Esophagus muscularis mucosa (tissue), 4 donors: ENCODE data around the gene SCLT1. TPM values are rescaled to one million over a fixed set of nuclear protein-coding genes. Genes with fewer than 3 reads are reported as not detected.
"Not testable (repeated sequence)": the region's sequence is repeated elsewhere in the genome, so short reads cannot be mapped to it uniquely, and the experiment has no call there.

ENCODE experiments used
- DNase-seq: peaks from one replicate; pipeline ENCODE4 v3.0.0-alpha.2; 2017; ENCODE audit errors: extremely low spot score
- H3K27ac ChIP-seq, 4 donors: fragments of 200-600 bp; sonication (generic); replicated peaks in 1 of 4; 1 replicate in 3 of 4; 2 replicates in 1 of 4; pipeline ENCODE4 v1.5.1; 2016 to 2019; ENCODE audit warnings: mild to moderate bottlenecking in 1 of 4
- H3K27me3 ChIP-seq, 4 donors: fragments of 200-600 bp; sonication (generic); one replicate each; pipeline versions ENCODE4 v1.5.1 to v1.6.0; 2016 to 2019
- H3K36me3 ChIP-seq, 4 donors: fragments of 200-600 bp; sonication (generic); one replicate each; pipeline ENCODE4 v1.5.1; 2016 to 2019
- H3K4me1 ChIP-seq, 4 donors: fragments of 200-600 bp; sonication (generic); one replicate each; pipeline ENCODE4 v1.5.1; 2016 to 2019
- H3K4me3 ChIP-seq, 4 donors: fragments of 200-600 bp; sonication (generic); 1 replicate in 2 of 4; 2 replicates in 2 of 4; pipeline ENCODE4 v1.5.1; 2016 to 2019; ENCODE audit warnings: mild to moderate bottlenecking in 4 of 4, moderate library complexity in 1 of 4
- H3K9me3 ChIP-seq, 4 donors: fragments of 200-600 bp; sonication (generic); 1 replicate in 3 of 4; 2 replicates in 1 of 4; pipeline ENCODE4 v1.5.1; 2016 to 2019
- EP300 ChIP-seq: sonication (generic); formaldehyde crosslinking; IDR thresholded peaks from one replicate; pipeline ENCODE4 v1.6.1; 2017; ENCODE audit warnings: antibody characterized with exemption
- POLR2A ChIP-seq: fragments of 450-650 bp; IDR thresholded peaks from one replicate; pipeline ENCODE4 v1.6.1; 2017; ENCODE audit warnings: antibody characterized with exemption, moderate library complexity, mild to moderate bottlenecking, low read depth
- POLR2AphosphoS5 ChIP-seq, 2 donors: sonication (generic); formaldehyde crosslinking; IDR thresholded peaks; one replicate each; pipeline ENCODE4 v1.6.1; 2017; ENCODE audit warnings: antibody characterized with exemption in 2 of 2
- WGBS: methylation state at CpG from one replicate; pipeline ENCODE4 v1.1.5; 2018; 5-methylcytosine and 5-hydroxymethylcytosine counted together
- intact Hi-C: fragments of 100-400 bp; cut with DNase I; formaldehyde crosslinking; loops from one replicate; pipeline ENCODE4 v1.15.1; 2023
- total RNA-seq, 4 donors: library from RNA; depleted of rRNA; stranded (reverse); fragments of >200 nt; gene quantifications; one replicate each; pipeline versions ENCODE4 v1.1.0 to v1.2.1, GENCODE V29; 2016
- TF ChIP-seq, protein P1 (sequence below), 3 experiments: fragments of 200-600 bp in 2 of 3; fragments of 450-650 bp in 1 of 3; sonication (generic) in 2 of 3; IDR thresholded peaks; one replicate each; pipeline ENCODE4 v1.5.1; 2017 to 2019; ENCODE audit warnings: antibody characterized with exemption in 3 of 3, mild to moderate bottlenecking in 2 of 3, moderate library complexity in 1 of 3

SCLT1 gene
- total RNA-seq, 4 donors from 2014 or later: 6.4 to 12.5 (median 9.7) TPM

DNA sequence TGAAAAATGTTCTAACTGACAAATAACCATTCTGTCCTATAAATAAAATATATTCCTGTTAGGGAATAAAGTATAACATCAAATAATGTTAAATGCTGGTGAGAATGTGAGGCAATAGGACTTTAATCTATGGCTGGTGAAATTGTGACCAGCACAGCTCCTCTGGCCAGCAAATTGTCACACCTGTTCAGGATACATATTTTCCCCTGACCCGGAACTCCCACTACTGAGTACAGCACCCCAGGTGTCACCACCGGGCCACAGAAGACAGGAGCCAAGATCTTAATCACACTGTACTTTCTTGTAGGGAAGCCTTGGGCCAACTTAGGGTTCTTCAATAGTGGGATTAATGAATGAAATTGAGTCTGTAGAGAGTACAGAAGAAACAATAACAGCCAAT is 35.8 kb upstream of the SCLT1 start:
- intact Hi-C loops: no loop called here
- TF ChIP-seq EP300: no peak
- TF ChIP-seq, protein P1, sequence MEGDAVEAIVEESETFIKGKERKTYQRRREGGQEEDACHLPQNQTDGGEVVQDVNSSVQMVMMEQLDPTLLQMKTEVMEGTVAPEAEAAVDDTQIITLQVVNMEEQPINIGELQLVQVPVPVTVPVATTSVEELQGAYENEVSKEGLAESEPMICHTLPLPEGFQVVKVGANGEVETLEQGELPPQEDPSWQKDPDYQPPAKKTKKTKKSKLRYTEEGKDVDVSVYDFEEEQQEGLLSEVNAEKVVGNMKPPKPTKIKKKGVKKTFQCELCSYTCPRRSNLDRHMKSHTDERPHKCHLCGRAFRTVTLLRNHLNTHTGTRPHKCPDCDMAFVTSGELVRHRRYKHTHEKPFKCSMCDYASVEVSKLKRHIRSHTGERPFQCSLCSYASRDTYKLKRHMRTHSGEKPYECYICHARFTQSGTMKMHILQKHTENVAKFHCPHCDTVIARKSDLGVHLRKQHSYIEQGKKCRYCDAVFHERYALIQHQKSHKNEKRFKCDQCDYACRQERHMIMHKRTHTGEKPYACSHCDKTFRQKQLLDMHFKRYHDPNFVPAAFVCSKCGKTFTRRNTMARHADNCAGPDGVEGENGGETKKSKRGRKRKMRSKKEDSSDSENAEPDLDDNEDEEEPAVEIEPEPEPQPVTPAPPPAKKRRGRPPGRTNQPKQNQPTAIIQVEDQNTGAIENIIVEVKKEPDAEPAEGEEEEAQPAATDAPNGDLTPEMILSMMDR (IDR thresholded peaks at IDR 0.05): no peak
- no peak for TF ChIP-seq POLR2A
- no peak for TF ChIP-seq POLR2AphosphoS5 (IDR thresholded peaks at IDR 0.05)
- Histone ChIP-seq H3K27me3 (no peaks in the 10 kb centered on the region), H3K36me3 (no peaks in the 10 kb centered on the region), H3K9me3 (peaks cover 0 to 7% (median 2%) of the 10 kb centered on the region in 4 donors), H3K27ac (no peak overlapping the region), H3K4me3 (no peak overlapping the region), H3K4me1 (no peaks in the 10 kb centered on the region)
- DNase-seq: no peak
- 84% methylated on average over 2 of the region's 2 CpGs for WGBS

DNA sequence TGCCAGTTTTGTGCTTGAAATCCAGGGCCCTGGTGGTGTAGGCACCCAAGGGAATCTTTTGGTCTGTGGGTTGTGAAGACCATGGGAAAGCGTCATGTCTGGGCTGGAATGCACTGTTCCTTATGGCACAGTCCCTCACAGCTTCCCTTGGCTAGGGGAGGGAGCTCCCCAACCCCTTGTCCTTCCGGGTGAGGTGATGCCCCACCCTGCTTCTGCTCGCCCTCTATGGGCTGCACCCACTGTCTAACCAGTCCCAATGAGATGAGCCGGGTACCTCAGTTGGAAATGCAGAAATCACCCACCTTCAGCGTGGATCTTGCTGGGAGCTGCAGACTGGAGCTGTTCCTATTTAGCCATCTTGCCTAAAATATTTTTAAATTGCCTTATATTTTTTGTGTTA is 33.3 kb upstream of the SCLT1 start:
- H3K36me3 ChIP-seq, H3K27ac ChIP-seq, intact Hi-C loops, H3K9me3 ChIP-seq, DNase-seq, H3K4me1 ChIP-seq, H3K4me3 ChIP-seq, H3K27me3 ChIP-seq: not testable (repeated sequence)
- 89% methylated on average over 4 of the region's 5 CpGs for WGBS

DNA sequence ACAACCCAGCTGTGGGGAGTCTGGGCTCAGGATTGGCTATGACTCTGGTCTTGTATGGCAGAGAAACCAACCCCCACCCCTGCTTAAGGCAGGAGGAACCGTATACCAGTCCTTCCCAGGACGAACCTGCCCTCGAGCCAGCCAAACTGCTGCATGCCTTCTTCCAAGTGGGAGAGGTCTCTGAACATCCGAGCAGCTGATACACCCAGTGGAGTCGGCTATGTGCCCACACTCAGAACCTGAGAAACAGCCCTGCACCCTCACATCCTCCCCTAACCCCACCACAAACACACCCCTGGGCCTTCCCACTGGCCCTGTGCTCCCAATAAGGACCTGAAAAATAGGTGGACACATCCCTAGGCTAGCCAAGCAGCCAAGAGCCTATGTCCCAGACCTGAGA is 24.4 kb upstream of the SCLT1 start:
- intact Hi-C loops: no loop called here
- TF ChIP-seq POLR2AphosphoS5 (IDR thresholded peaks at IDR 0.05): no peak
- TF ChIP-seq, protein P1 (IDR thresholded peaks at IDR 0.05): no peak
- TF ChIP-seq EP300: no peak
- no peak for TF ChIP-seq POLR2A
- WGBS: 98% methylated on average over 5 of the region's 5 CpGs
- H3K36me3 ChIP-seq: no peaks in the 10 kb centered on the region
- H3K4me1 ChIP-seq: no peaks in the 10 kb centered on the region
- H3K9me3 ChIP-seq: no peaks in the 10 kb centered on the region
- no peak overlapping the region for H3K27ac ChIP-seq
- no peak for DNase-seq
- H3K4me3 ChIP-seq: no peak overlapping the region
- H3K27me3 ChIP-seq: no peaks in the 10 kb centered on the region

DNA sequence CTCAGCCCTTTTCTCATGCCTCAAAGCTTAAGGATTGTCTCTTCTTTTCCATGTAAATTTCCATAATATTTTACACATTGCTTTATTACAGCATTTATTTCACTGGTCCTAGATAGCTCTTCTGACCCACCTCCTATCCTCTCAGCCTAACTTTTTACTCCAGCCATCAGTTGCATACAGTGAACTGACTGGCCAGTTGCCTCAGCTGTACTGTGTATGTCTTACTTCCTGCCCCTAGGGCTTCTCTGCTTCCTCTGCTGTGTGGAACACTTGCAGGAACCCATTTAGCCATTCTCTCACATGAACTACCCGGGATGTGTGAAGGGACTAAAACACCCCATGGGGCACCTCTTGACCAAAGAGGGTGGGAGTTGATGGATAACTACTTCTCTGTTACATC is 20.6 kb upstream of the SCLT1 start:
- TF ChIP-seq POLR2A (no peak), POLR2AphosphoS5 (IDR thresholded peaks at IDR 0.05) (no peak), EP300 (no peak)
- TF ChIP-seq, protein P1 (IDR thresholded peaks at IDR 0.05): no peak
- Histone ChIP-seq H3K9me3 (no peaks in the 10 kb centered on the region), H3K27ac (no peak overlapping the region), H3K4me1 (no peaks in the 10 kb centered on the region), H3K27me3 (no peaks in the 10 kb centered on the region), H3K4me3 (no peak overlapping the region), H3K36me3 (peaks cover 0 to 17% (median 6%) of the 10 kb centered on the region in 4 donors)
- WGBS: 70% methylated on average over 1 of the region's 1 CpG
- intact Hi-C loops: no loop called here
- no peak for DNase-seq

DNA sequence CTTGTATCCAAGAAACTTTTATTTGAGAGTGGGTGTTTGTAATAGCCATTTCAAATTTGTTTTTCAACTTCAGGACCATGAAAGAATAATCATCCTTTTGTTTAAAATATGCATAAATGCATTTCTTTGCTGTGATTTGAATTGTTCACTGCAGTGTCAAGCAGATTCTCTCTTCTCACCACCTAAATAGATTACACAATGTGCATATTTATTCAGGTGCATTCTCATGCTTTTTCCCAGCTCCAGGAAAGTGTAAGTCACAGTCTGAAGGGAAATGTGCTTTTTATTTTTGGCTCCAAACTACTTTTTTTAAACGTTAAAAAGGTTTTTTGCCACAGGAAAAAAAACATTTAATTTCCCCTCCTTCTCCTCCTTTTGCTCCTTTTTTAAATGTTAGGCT is 20.1 kb upstream of the SCLT1 start:
- H3K9me3 ChIP-seq: no peaks in the 10 kb centered on the region
- TF ChIP-seq, protein P1 (IDR thresholded peaks at IDR 0.05): no peak
- no peak for TF ChIP-seq POLR2AphosphoS5 (IDR thresholded peaks at IDR 0.05)
- no peak for TF ChIP-seq POLR2A
- TF ChIP-seq EP300: no peak
- WGBS: 41% methylated on average over 1 of the region's 1 CpG
- no peaks in the 10 kb centered on the region for H3K27me3 ChIP-seq
- H3K36me3 ChIP-seq: peaks cover 0 to 19% (median 6%) of the 10 kb centered on the region in 4 donors
- H3K27ac ChIP-seq: no peak overlapping the region
- no peak for DNase-seq
- intact Hi-C loops: no loop called here
- no peak overlapping the region for H3K4me3 ChIP-seq
- no peaks in the 10 kb centered on the region for H3K4me1 ChIP-seq
